PFSK-1 (cell line): ENCODE results near the gene CASK.

Experiments
- SIN3A ChIP-seq: IDR thresholded peaks from 2 replicates; pipeline ENCODE4 v1.6.1; 2012; ENCODE audit warnings: mild to moderate bottlenecking, low read length, moderate library complexity, borderline replicate concordance; ENCODE audit not compliant: insufficient read depth
- TAF1 ChIP-seq: IDR thresholded peaks from 2 replicates; pipeline ENCODE4 v1.6.1; 2012; ENCODE audit warnings: low read length, control low read depth, borderline replicate concordance; ENCODE audit not compliant: insufficient read depth

- no peak for TF ChIP-seq SIN3A
- no peak for TF ChIP-seq TAF1
These were observed 234.5 kb downstream of the CASK start, which contains the start of gene GPR34 for GRCh38 chrX:41688835-41689234.
